HEK293 (cell line): ENCODE measurements around the gene LBH.

ENCODE experiments used
- CTCF ChIA-PET: fragments of 350-600 bp; formaldehyde crosslinking; extraction: SDS; loops from one replicate; lab custom pipeline; 2021; ENCODE audit warnings: antibody characterized with exemption; lab: Yijun Ruan, JAX
- POLR2A ChIA-PET: fragments of 300-600 bp; formaldehyde crosslinking; extraction: SDS; loops from one replicate; lab custom pipeline; 2020; ENCODE audit warnings: antibody characterized with exemption, inconsistent platforms; lab: Yijun Ruan, JAX
- H3K27ac ChIP-seq: fragments of 200-500 bp; sonication (Bioruptor generic); 2 replicates; pipeline ENCODE4 v1.5.1; 2014; ENCODE audit warnings: low read depth, low read length, control low read depth, inconsistent platforms; ENCODE audit errors: extremely low read depth
- H3K36me3 ChIP-seq, 2 experiments: fragments of 200-500 bp in 1 of 2; sonication (Bioruptor generic) in 1 of 2; 1 replicate in 1 of 2; 2 replicates in 1 of 2; pipeline ENCODE4 v1.5.1; 2014 to 2017; ENCODE audit warnings: inconsistent platforms in 2 of 2, low read length in 2 of 2; ENCODE audit not compliant: control insufficient read depth in 2 of 2, insufficient read depth in 1 of 2
- H3K4me1 ChIP-seq: fragments of 200-500 bp; sonication (Bioruptor generic); 2 replicates; pipeline ENCODE4 v1.5.1; 2014; ENCODE audit warnings: mild to moderate bottlenecking, low read length, inconsistent platforms; ENCODE audit not compliant: control insufficient read depth, insufficient read depth
- H3K4me3 ChIP-seq: 2 replicates; pipeline ENCODE4 v1.5.1; 2011; ENCODE audit warnings: low read depth, mild to moderate bottlenecking, control low read depth, low read length, moderate library complexity
- H3K9me3 ChIP-seq: fragments of 200-500 bp; sonication (Bioruptor generic); 2 replicates; pipeline ENCODE4 v1.5.1; 2014; ENCODE audit warnings: low read depth, low read length, inconsistent platforms; ENCODE audit not compliant: control insufficient read depth, insufficient read depth
- BCL11A ChIP-seq: fragments of 450-650 bp; formaldehyde crosslinking; IDR thresholded peaks from 2 replicates; pipeline ENCODE4 v1.5.1; 2016; ENCODE audit warnings: low read depth, missing biosample characterization, missing genetic modification characterization
- GLIS1 ChIP-seq: fragments of 450-650 bp; formaldehyde crosslinking; IDR thresholded peaks from 2 replicates; pipeline ENCODE4 v1.5.1; 2016; ENCODE audit warnings: missing biosample characterization, missing genetic modification characterization
- GLIS2 ChIP-seq: fragments of 450-650 bp; formaldehyde crosslinking; IDR thresholded peaks from 2 replicates; pipeline ENCODE4 v1.5.1; 2016; ENCODE audit warnings: missing biosample characterization, missing genetic modification characterization
- SP2 ChIP-seq: fragments of 450-650 bp; formaldehyde crosslinking; IDR thresholded peaks from 2 replicates; pipeline ENCODE4 v1.5.1; 2016; ENCODE audit warnings: missing biosample characterization, missing genetic modification characterization
- WT1 ChIP-seq: fragments of 450-650 bp; formaldehyde crosslinking; IDR thresholded peaks from 2 replicates; pipeline ENCODE4 v1.5.1; 2016; ENCODE audit warnings: missing biosample characterization, missing genetic modification characterization
- ZBTB1 ChIP-seq: fragments of 450-650 bp; formaldehyde crosslinking; IDR thresholded peaks from 2 replicates; pipeline ENCODE4 v1.5.1; 2016; ENCODE audit warnings: missing biosample characterization, missing genetic modification characterization
- ZFP3 ChIP-seq: fragments of 450-650 bp; formaldehyde crosslinking; IDR thresholded peaks from 2 replicates; pipeline ENCODE4 v1.5.1; 2016; ENCODE audit warnings: low read depth, missing biosample characterization, missing genetic modification characterization
- ZNF10 ChIP-seq: fragments of 450-650 bp; formaldehyde crosslinking; IDR thresholded peaks from 2 replicates; pipeline ENCODE4 v1.5.1; 2017; ENCODE audit warnings: missing biosample characterization, missing genetic modification characterization
- ZNF169 ChIP-seq: fragments of 450-650 bp; formaldehyde crosslinking; IDR thresholded peaks from 2 replicates; pipeline ENCODE4 v1.5.1; 2016; ENCODE audit warnings: missing biosample characterization, missing genetic modification characterization
- ZNF221 ChIP-seq: fragments of 450-650 bp; formaldehyde crosslinking; IDR thresholded peaks from 2 replicates; pipeline ENCODE4 v1.5.1; 2017; ENCODE audit warnings: missing biosample characterization, missing genetic modification characterization, borderline replicate concordance
- ZNF239 ChIP-seq: fragments of 450-650 bp; formaldehyde crosslinking; IDR thresholded peaks from 2 replicates; pipeline ENCODE4 v1.5.1; 2016; ENCODE audit warnings: missing biosample characterization, missing genetic modification characterization
- ZNF600 ChIP-seq: fragments of 450-650 bp; formaldehyde crosslinking; IDR thresholded peaks from 2 replicates; pipeline ENCODE4 v1.5.1; 2016; ENCODE audit warnings: missing biosample characterization, missing genetic modification characterization
- ZNF747 ChIP-seq: fragments of 450-650 bp; formaldehyde crosslinking; IDR thresholded peaks from 2 replicates; pipeline ENCODE4 v1.5.1; 2016; ENCODE audit warnings: missing biosample characterization, missing genetic modification characterization
- TF ChIP-seq, protein P1 (sequence below): IDR thresholded peaks from 2 replicates; pipeline ENCODE4 v1.6.1; 2011; ENCODE audit warnings: mild to moderate bottlenecking, low read depth, low read length, borderline replicate concordance
- TF ChIP-seq, protein P2 (sequence below): fragments of 450-650 bp; formaldehyde crosslinking; IDR thresholded peaks from 2 replicates; pipeline ENCODE4 v1.5.1; 2016; ENCODE audit warnings: missing biosample characterization, missing genetic modification characterization
- TF ChIP-seq, protein P3 (sequence below): fragments of 450-650 bp; formaldehyde crosslinking; IDR thresholded peaks from 2 replicates; pipeline ENCODE4 v1.5.1; 2016; ENCODE audit warnings: missing biosample characterization, missing genetic modification characterization
- TF ChIP-seq, protein P4 (sequence below): fragments of 450-650 bp; formaldehyde crosslinking; IDR thresholded peaks from 2 replicates; pipeline ENCODE4 v1.5.1; 2017; ENCODE audit warnings: missing biosample characterization, missing genetic modification characterization
- TF ChIP-seq, protein P5 (sequence below): fragments of 450-650 bp; formaldehyde crosslinking; IDR thresholded peaks from 2 replicates; pipeline ENCODE4 v1.5.1; 2016; ENCODE audit warnings: missing biosample characterization, missing genetic modification characterization

Gene LBH

DNA sequence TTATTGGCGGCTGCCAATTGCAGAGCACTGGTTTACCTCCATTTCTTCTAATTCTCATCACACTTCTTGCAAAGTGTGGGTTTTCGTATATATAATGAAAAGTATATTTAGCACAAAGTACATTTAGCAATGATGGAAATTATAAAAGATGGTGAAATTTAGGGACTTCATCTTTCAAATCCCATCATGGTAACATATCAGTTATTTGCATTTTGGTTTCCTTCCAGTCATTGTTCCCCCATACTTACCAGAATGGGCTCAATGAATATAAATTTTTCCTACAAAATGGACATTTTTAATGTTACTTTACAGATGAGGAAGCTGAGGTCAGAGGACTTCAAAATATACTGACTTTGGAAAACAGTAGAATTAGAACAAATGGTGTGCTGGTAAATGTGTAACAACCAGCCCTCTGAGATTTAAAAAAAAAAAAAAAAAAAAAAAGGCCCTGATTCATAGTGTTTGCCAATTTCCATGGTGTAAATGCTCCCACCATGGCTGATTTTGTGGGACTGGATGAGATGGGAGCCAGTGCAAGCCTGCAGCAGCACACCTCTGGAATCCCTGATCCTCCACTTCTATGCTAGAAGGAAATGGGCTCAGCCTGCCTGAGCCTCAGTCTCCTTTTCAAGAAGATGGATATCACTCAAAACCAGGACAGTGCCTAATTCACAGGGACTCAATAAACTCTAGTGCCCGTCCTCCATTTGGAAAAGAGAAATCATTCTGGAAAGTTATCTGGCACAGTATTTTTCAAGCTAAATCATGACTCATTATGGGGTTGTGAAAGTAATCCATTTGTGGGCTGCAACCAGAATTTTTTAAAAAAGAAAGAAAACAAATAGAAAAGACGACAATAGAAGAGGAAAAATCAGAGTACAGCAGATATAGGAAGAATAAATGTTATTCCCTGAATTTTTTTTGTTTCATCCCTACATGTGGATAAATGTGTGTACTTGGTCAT, 34.0 kb downstream of the LBH start:
- H3K4me1 ChIP-seq = no peaks in the 10 kb centered on the region
- ChIA-PET CTCF (interaction anchor here (0.7 kb wide), 2 partner anchors 36 to 114 kb away, joined by 3 read pairs; no protein-coding TSS in a partner anchor), POLR2A (no interaction called here)
- TF ChIP-seq GLIS2 (tag by site-specific recombination) = no peak
- TF ChIP-seq, protein P1, sequence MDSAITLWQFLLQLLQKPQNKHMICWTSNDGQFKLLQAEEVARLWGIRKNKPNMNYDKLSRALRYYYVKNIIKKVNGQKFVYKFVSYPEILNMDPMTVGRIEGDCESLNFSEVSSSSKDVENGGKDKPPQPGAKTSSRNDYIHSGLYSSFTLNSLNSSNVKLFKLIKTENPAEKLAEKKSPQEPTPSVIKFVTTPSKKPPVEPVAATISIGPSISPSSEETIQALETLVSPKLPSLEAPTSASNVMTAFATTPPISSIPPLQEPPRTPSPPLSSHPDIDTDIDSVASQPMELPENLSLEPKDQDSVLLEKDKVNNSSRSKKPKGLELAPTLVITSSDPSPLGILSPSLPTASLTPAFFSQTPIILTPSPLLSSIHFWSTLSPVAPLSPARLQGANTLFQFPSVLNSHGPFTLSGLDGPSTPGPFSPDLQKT = no peak
- TF ChIP-seq BCL11A (tag by site-specific recombination) = no peak
- TF ChIP-seq ZNF10 (tag by site-specific recombination) = no peak
- TF ChIP-seq, protein P2, sequence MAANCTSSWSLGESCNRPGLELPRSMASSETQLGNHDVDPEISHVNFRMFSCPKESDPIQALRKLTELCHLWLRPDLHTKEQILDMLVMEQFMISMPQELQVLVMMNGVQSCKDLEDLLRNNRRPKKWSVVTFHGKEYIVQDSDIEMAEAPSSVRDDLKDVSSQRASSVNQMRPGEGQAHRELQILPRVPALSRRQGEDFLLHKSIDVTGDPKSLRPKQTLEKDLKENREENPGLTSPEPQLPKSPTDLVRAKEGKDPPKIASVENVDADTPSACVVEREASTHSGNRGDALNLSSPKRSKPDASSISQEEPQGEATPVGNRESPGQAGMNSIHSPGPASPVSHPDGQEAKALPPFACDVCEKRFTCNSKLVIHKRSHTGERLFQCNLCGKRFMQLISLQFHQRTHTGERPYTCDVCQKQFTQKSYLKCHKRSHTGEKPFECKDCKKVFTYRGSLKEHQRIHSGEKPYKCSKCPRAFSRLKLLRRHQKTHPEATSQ = no peak
- TF ChIP-seq GLIS1 (tag by site-specific recombination) = no peak
- no peak for TF ChIP-seq ZNF169 (tag by site-specific recombination)
- TF ChIP-seq, protein P3, sequence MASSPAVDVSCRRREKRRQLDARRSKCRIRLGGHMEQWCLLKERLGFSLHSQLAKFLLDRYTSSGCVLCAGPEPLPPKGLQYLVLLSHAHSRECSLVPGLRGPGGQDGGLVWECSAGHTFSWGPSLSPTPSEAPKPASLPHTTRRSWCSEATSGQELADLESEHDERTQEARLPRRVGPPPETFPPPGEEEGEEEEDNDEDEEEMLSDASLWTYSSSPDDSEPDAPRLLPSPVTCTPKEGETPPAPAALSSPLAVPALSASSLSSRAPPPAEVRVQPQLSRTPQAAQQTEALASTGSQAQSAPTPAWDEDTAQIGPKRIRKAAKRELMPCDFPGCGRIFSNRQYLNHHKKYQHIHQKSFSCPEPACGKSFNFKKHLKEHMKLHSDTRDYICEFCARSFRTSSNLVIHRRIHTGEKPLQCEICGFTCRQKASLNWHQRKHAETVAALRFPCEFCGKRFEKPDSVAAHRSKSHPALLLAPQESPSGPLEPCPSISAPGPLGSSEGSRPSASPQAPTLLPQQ (tag by site-specific recombination) = no peak
- TF ChIP-seq SP2 (tag by site-specific recombination) = no peak
- no peak for TF ChIP-seq ZNF600
- TF ChIP-seq ZNF747 (tag by site-specific recombination) = no peak
- TF ChIP-seq, protein P4, sequence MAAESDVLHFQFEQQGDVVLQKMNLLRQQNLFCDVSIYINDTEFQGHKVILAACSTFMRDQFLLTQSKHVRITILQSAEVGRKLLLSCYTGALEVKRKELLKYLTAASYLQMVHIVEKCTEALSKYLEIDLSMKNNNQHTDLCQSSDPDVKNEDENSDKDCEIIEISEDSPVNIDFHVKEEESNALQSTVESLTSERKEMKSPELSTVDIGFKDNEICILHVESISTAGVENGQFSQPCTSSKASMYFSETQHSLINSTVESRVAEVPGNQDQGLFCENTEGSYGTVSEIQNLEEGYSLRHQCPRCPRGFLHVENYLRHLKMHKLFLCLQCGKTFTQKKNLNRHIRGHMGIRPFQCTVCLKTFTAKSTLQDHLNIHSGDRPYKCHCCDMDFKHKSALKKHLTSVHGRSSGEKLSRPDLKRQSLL = no peak
- no peak for TF ChIP-seq WT1
- TF ChIP-seq, protein P5, sequence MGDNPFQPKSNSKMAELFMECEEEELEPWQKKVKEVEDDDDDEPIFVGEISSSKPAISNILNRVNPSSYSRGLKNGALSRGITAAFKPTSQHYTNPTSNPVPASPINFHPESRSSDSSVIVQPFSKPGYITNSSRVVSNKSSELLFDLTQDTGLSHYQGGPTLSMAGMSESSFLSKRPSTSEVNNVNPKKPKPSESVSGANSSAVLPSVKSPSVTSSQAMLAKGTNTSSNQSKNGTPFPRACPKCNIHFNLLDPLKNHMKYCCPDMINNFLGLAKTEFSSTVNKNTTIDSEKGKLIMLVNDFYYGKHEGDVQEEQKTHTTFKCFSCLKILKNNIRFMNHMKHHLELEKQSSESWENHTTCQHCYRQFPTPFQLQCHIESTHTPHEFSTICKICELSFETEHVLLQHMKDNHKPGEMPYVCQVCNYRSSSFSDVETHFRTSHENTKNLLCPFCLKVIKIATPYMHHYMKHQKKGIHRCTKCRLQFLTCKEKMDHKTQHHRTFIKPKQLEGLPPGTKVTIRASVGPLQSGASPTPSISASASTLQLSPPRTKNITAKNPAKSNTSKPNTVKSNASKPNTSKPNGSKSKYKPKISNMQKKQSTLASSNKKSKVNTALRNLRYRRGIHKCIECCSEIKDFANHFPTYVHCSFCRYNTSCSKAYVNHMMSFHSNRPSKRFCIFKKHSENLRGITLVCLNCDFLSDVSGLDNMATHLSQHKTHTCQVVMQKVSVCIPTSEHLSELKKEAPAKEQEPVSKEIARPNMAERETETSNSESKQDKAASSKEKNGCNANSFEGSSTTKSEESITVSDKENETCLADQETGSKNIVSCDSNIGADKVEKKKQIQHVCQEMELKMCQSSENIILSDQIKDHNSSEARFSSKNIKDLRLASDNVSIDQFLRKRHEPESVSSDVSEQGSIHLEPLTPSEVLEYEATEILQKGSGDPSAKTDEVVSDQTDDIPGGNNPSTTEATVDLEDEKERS = no peak
- TF ChIP-seq ZFP3 (tag by site-specific recombination) = no peak
- no peak for TF ChIP-seq ZBTB1 (tag by site-specific recombination)
- TF ChIP-seq ZNF239 (tag by site-specific recombination) = no peak
- TF ChIP-seq ZNF221 (tag by site-specific recombination) = no peak
- H3K9me3 ChIP-seq = no peaks in the 10 kb centered on the region
- no peak overlapping the region for H3K4me3 ChIP-seq
- H3K27ac ChIP-seq = no peak overlapping the region
- H3K36me3 ChIP-seq = no peaks in the 10 kb centered on the region
